ENCODE measurements around the gene MINAR2.
A peak's percentile ranks its signal among the peaks of the same experiment; 100 is the strongest.

MINAR2 gene

GRCh38 chr5:129747572-129748407 lies at the start of gene MINAR2:
MINAR2 (plus strand) TSS chr5:129748094; CDS start chr5:129748191, 97 bp downstream.
- no peak for DNase-seq (ENCODE audit: low spot score)

- no peak for DNase-seq (ENCODE audit: low spot score)
These were observed 49.2 kb upstream of the MINAR2 start for GRCh38 chr5:129698661-129699060.

GRCh38 chr5:129716235-129716634 lies 31.7 kb upstream of the MINAR2 start:
- DNase-seq (ENCODE audit: low spot score), result no peak

- DNase-seq (ENCODE audit: low spot score), result no peak
These were observed 31.2 kb upstream of the MINAR2 start for GRCh38 chr5:129716651-129717050.

GRCh38 chr5:129717751-129718310 lies 30.1 kb upstream of the MINAR2 start:
- no peak for DNase-seq (ENCODE audit: low spot score)

GRCh38 chr5:129718471-129719090 lies 29.3 kb upstream of the MINAR2 start:
- DNase-seq (ENCODE audit: low spot score), result no peak

GRCh38 chr5:129724222-129724621 lies 23.7 kb upstream of the MINAR2 start:
- no peak for DNase-seq (ENCODE audit: low spot score)

- no peak for DNase-seq (ENCODE audit: low spot score)
These were observed 23.2 kb upstream of the MINAR2 start for GRCh38 chr5:129724647-129725046.

- no peak for DNase-seq (ENCODE audit: low spot score)
These were observed 8.1 kb upstream of the MINAR2 start for GRCh38 chr5:129739773-129740172.

GRCh38 chr5:129743541-129744187 lies 4.2 kb upstream of the MINAR2 start:
- no peak for DNase-seq (ENCODE audit: low spot score)

- no peak for DNase-seq (ENCODE audit: low spot score)
These were observed 1.9 kb upstream of the MINAR2 start for GRCh38 chr5:129745997-129746396.

- DNase-seq (ENCODE audit: low spot score), result no peak
These were observed 1.0 kb upstream of the MINAR2 start for GRCh38 chr5:129746876-129747275.

GRCh38 chr5:129748913-129749880 lies 1.3 kb downstream of the MINAR2 start:
- DNase-seq (ENCODE audit: low spot score), result no peak

- no peak for DNase-seq (ENCODE audit: low spot score)
These were observed 12.9 kb downstream of the MINAR2 start for GRCh38 chr5:129760636-129761325.

- no peak for DNase-seq (ENCODE audit: low spot score)
These were observed 15.8 kb downstream of the MINAR2 start for GRCh38 chr5:129763651-129764050.

GRCh38 chr5:129766798-129767197 lies 18.9 kb downstream of the MINAR2 start:
- DNase-seq (ENCODE audit: low spot score), result no peak

GRCh38 chr5:129767927-129768380 lies 20.1 kb downstream of the MINAR2 start:
- peak; percentile 65 for DNase-seq (ENCODE audit: low spot score)

GRCh38 chr5:129768735-129769134 lies 20.8 kb downstream of the MINAR2 start:
- no peak for DNase-seq (ENCODE audit: low spot score)

- no peak for DNase-seq (ENCODE audit: low spot score)
These were observed 22.3 kb downstream of the MINAR2 start for GRCh38 chr5:129770024-129770820.

Measured in AG08396 (cell line).